ENCODE results near the gene MGMT. TPM values are rescaled to one million over a fixed set of nuclear protein-coding genes. Genes with fewer than 3 reads are reported as not detected.

The MGMT gene
- total RNA-seq, 2 donors from 2014 or later = 28.6 to 33.7 TPM

GRCh38 chr10:129699722-129700340 is 232.8 kb downstream of the MGMT start:
- Mint-ChIP-seq H3K9me3 (no peaks in the 10 kb centered on the region), H3K27me3 (ENCODE audit: insufficient read depth) (no peaks in the 10 kb centered on the region), H3K4me3 (no peak overlapping the region), H3K27ac (no peak overlapping the region), H3K36me3 (ENCODE audit: low read depth) (no peaks in the 10 kb centered on the region), H3K4me1 (peaks cover 3% of the 10 kb centered on the region)
- no peaks in the 10 kb centered on the region for H3K9me3 ChIP-seq (ENCODE audit: control insufficient read depth, low read length)
- no peak for DNase-seq
- no peak overlapping the region for H3K4me3 ChIP-seq (ENCODE audit: low read length)
- no peak overlapping the region for H3K9ac ChIP-seq (ENCODE audit: extremely low read depth, low read length, poor library complexity, severe bottlenecking)
- H3K27ac ChIP-seq (ENCODE audit: low read depth, low read length) = no peak overlapping the region
- no peaks in the 10 kb centered on the region for H3K27me3 ChIP-seq (ENCODE audit: control insufficient read depth, insufficient read depth, low read length, poor library complexity, severe bottlenecking)
- 88 to 89% methylated on average over 14 to 15 of the region's 15 CpGs for WGBS, 2 experiments (ENCODE audit: insufficient coverage in 1 of 2, insufficient read length in 1 of 2)
- H3K36me3 ChIP-seq (ENCODE audit: control insufficient read depth, insufficient read depth, low read length) = no peaks in the 10 kb centered on the region
- no peaks in the 10 kb centered on the region for H3K4me1 ChIP-seq (ENCODE audit: control insufficient read depth, insufficient read depth, low read length)
- no peak for TF ChIP-seq CTCF (conservative IDR thresholded peaks at IDR 0.05)

- Histone ChIP-seq H3K27me3 (ENCODE audit: control insufficient read depth, insufficient read depth, low read length, poor library complexity, severe bottlenecking) (no peaks in the 10 kb centered on the region), H3K4me1 (ENCODE audit: control insufficient read depth, insufficient read depth, low read length) (no peaks in the 10 kb centered on the region), H3K27ac (ENCODE audit: low read depth, low read length) (no peak overlapping the region), H3K9me3 (ENCODE audit: control insufficient read depth, low read length) (no peaks in the 10 kb centered on the region), H3K36me3 (ENCODE audit: control insufficient read depth, insufficient read depth, low read length) (no peaks in the 10 kb centered on the region), H3K9ac (ENCODE audit: extremely low read depth, low read length, poor library complexity, severe bottlenecking) (no peak overlapping the region), H3K4me3 (ENCODE audit: low read length) (no peak overlapping the region)
- peaks cover 3% of the 10 kb centered on the region for H3K4me1 Mint-ChIP-seq
- TF ChIP-seq CTCF (conservative IDR thresholded peaks at IDR 0.05) = no peak
- H3K27ac Mint-ChIP-seq = no peak overlapping the region
- no peak for DNase-seq
- H3K9me3 Mint-ChIP-seq = no peaks in the 10 kb centered on the region
- 96 to 97% methylated on average over 10 to 17 of the region's 17 CpGs for WGBS, 2 experiments (ENCODE audit: insufficient coverage in 1 of 2, insufficient read length in 1 of 2)
- no peak overlapping the region for H3K4me3 Mint-ChIP-seq
- H3K27me3 Mint-ChIP-seq (ENCODE audit: insufficient read depth) = no peaks in the 10 kb centered on the region
- peaks cover 2% of the 10 kb centered on the region for H3K36me3 Mint-ChIP-seq (ENCODE audit: low read depth)
Measured at GRCh38 chr10:129702605-129703004, 235.6 kb downstream of the MGMT start.

- Mint-ChIP-seq H3K4me3 (no peak overlapping the region), H3K36me3 (ENCODE audit: low read depth) (peaks cover 5% of the 10 kb centered on the region), H3K27me3 (ENCODE audit: insufficient read depth) (no peaks in the 10 kb centered on the region), H3K9me3 (no peaks in the 10 kb centered on the region), H3K4me1 (peaks cover 3% of the 10 kb centered on the region), H3K27ac (no peak overlapping the region)
- DNase-seq = peak; percentile 29
- Histone ChIP-seq H3K27ac (ENCODE audit: low read depth, low read length) (no peak overlapping the region), H3K9ac (ENCODE audit: extremely low read depth, low read length, poor library complexity, severe bottlenecking) (no peak overlapping the region), H3K4me1 (ENCODE audit: control insufficient read depth, insufficient read depth, low read length) (no peaks in the 10 kb centered on the region), H3K27me3 (ENCODE audit: control insufficient read depth, insufficient read depth, low read length, poor library complexity, severe bottlenecking) (no peaks in the 10 kb centered on the region), H3K4me3 (ENCODE audit: low read length) (no peak overlapping the region), H3K9me3 (ENCODE audit: control insufficient read depth, low read length) (no peaks in the 10 kb centered on the region), H3K36me3 (ENCODE audit: control insufficient read depth, insufficient read depth, low read length) (no peaks in the 10 kb centered on the region)
- TF ChIP-seq CTCF (conservative IDR thresholded peaks at IDR 0.05) = no peak
- WGBS, 2 experiments (ENCODE audit: insufficient coverage in 1 of 2, insufficient read length in 1 of 2) = 91 to 92% methylated on average over 20 to 26 of the region's 26 CpGs
Measured at GRCh38 chr10:129703287-129704137, 236.5 kb downstream of the MGMT start.

Measured in endodermal cell (in vitro differentiated cells).